Endothelial cell of umbilical vein (primary cell): ENCODE data around the gene MAPK8IP2. TPM values are rescaled to one million over a fixed set of nuclear protein-coding genes. Genes with fewer than 3 reads are reported as not detected.

Experiments
- BruUV-seq: library from RNA; stranded (reverse); fragments of 400-500 nt; replicated peaks from 2 replicates; lab custom pipeline; 2021; lab: Mats Ljungman, UMichigan
- CTCF ChIA-PET: fragments of 300-600, 350-600 bp; sonication (Branson Sonifier 250); formaldehyde crosslinking; loops from one replicate; lab custom pipeline; 2021; ENCODE audit warnings: antibody characterized with exemption, inconsistent platforms; lab: Charles Lee
- POLR2A ChIA-PET: fragments of 300-600, 350-600 bp; sonication (Branson Sonifier 250); formaldehyde crosslinking; loops from one replicate; lab custom pipeline; 2021; ENCODE audit warnings: antibody characterized with exemption, inconsistent platforms; lab: Charles Lee
- DNase-seq: peaks from one replicate; pipeline ENCODE4 v3.0.0-alpha.2; 2011; ENCODE audit warnings: low read depth, low spot score
- FAIRE-seq: peaks from 2 replicates; lab custom pipeline; 2011; peaks lifted over from hg19 to GRCh38; lab: Jason Lieb, UNC
- H2AFZ ChIP-seq: 2 replicates; pipeline ENCODE4 v1.6.0; 2012; ENCODE audit warnings: low read depth, low read length, control low read depth, inconsistent platforms
- H3K27ac ChIP-seq: 2 replicates; pipeline ENCODE4 v1.5.1; 2011; ENCODE audit warnings: low read depth, mild to moderate bottlenecking, control low read depth, low read length, moderate library complexity; ENCODE audit not compliant: insufficient read depth
- H3K27me3 ChIP-seq, 2 experiments: 2 replicates each; pipeline versions ENCODE4 v1.6.0 to v1.6.1; 2011; ENCODE audit warnings: low read length in 2 of 2, mixed read lengths in 1 of 2; ENCODE audit not compliant: control insufficient read depth in 2 of 2, insufficient read depth in 2 of 2
- H3K36me3 ChIP-seq, 2 experiments: 2 replicates in 1 of 2; 3 replicates in 1 of 2; pipeline ENCODE4 v1.5.1; 2011; ENCODE audit warnings: low read length in 2 of 2, mild to moderate bottlenecking in 1 of 2, moderate library complexity in 1 of 2; ENCODE audit not compliant: control insufficient read depth in 2 of 2, insufficient read depth in 2 of 2; ENCODE audit errors: extremely low read depth in 1 of 2
- H3K4me1 ChIP-seq: 3 replicates; pipeline ENCODE4 v1.5.1; 2011; ENCODE audit warnings: mild to moderate bottlenecking, low read length; ENCODE audit not compliant: control insufficient read depth, insufficient read depth; ENCODE audit errors: extremely low read depth
- H3K4me2 ChIP-seq: 2 replicates; pipeline ENCODE4 v1.6.1; 2011; ENCODE audit warnings: low read length, control low read depth, mixed read lengths; ENCODE audit not compliant: insufficient read depth
- H3K4me3 ChIP-seq, 3 experiments: fragments of 200-600 bp in 1 of 3; sonication (generic), shearing (Covaris generic) in 1 of 3; replicated peaks in 1 of 3; 2 replicates each; pipeline ENCODE4 v1.5.1; 2011 to 2016; ENCODE audit warnings: control low read depth in 3 of 3, low read length in 3 of 3, mild to moderate bottlenecking in 2 of 3, inconsistent platforms in 1 of 3, low read depth in 1 of 3, moderate library complexity in 1 of 3; ENCODE audit not compliant: insufficient read depth in 1 of 3
- H3K79me2 ChIP-seq: 2 replicates; pipeline ENCODE4 v1.6.0; 2012; ENCODE audit warnings: low read length, inconsistent platforms; ENCODE audit not compliant: control insufficient read depth, insufficient read depth
- H3K9ac ChIP-seq: replicated peaks from 2 replicates; pipeline ENCODE3; 2011; ENCODE audit warnings: low read length, control low read depth; ENCODE audit not compliant: insufficient read depth; ENCODE audit errors: extremely low read depth
- H3K9me1 ChIP-seq: replicated peaks from 3 replicates; pipeline ENCODE4 v1.6.0; 2011; ENCODE audit warnings: mild to moderate bottlenecking, low read length; ENCODE audit not compliant: control insufficient read depth, insufficient read depth; ENCODE audit errors: extremely low read depth
- H3K9me3 ChIP-seq: replicated peaks from 2 replicates; pipeline ENCODE4 v1.5.1; 2012; ENCODE audit warnings: low read length, inconsistent platforms; ENCODE audit not compliant: control insufficient read depth, insufficient read depth
- H4K20me1 ChIP-seq: replicated peaks from 2 replicates; pipeline ENCODE3; 2011; ENCODE audit warnings: mild to moderate bottlenecking, low read length; ENCODE audit not compliant: control insufficient read depth, insufficient read depth; ENCODE audit errors: extremely low read depth
- EZH2 ChIP-seq: IDR thresholded peaks from 2 replicates; pipeline ENCODE4 v1.6.1; 2012; ENCODE audit warnings: borderline replicate concordance, low read depth, mild to moderate bottlenecking, moderate library complexity, low read length, inconsistent platforms; ENCODE audit not compliant: severe bottlenecking
- FOS ChIP-seq: IDR thresholded peaks from 2 replicates; pipeline ENCODE4 v1.6.1; 2011; ENCODE audit warnings: mild to moderate bottlenecking, low read length, moderate library complexity, borderline replicate concordance; ENCODE audit not compliant: insufficient read depth
- GATA2 ChIP-seq: IDR thresholded peaks from 2 replicates; pipeline ENCODE4 v1.7.0; 2011; ENCODE audit warnings: low read depth, mild to moderate bottlenecking, moderate library complexity, mixed read lengths, low read length; ENCODE audit not compliant: insufficient read length, insufficient read depth
- POLR2AphosphoS5 ChIP-seq: IDR thresholded peaks from 2 replicates; pipeline ENCODE4 v1.6.1; 2012; ENCODE audit warnings: low read depth, mild to moderate bottlenecking, control low read depth, low read length, moderate library complexity; ENCODE audit not compliant: insufficient read depth
- dilution Hi-C: fragments of 300-500 bp; cut with MboI; formaldehyde crosslinking; loops from one replicate; pipeline ENCODE4 v1.15.0; 2019; ENCODE audit warnings: low sequenced_read_pairs; ENCODE audit not compliant: extremely low pct_ligation_motif_present
- intact Hi-C: fragments of 100-400 bp; cut with micrococcal nuclease; formaldehyde crosslinking; loops from one replicate; pipeline ENCODE4 v1.10.0; 2022
- polyA plus RNA-seq, 4 experiments: library from polyadenylated mRNA; depleted of rRNA in 3 of 4; stranded (reverse) in 3 of 4; unstranded in 1 of 4; fragments of >200 nt; gene quantifications; 2 replicates each; pipeline versions ENCODE4 v1.2.1 to v1.2.3, GENCODE V29; 2011 to 2012; ENCODE audit warnings: missing spikeins in 1 of 4
- total RNA-seq: library from RNA; stranded (reverse); gene quantifications from 2 replicates; pipeline ENCODE4 v1.2.3, GENCODE V29; 2021
- TF ChIP-seq, protein P1 (sequence below): IDR thresholded peaks from 2 replicates; pipeline ENCODE4 v1.6.1; 2011; ENCODE audit not compliant: insufficient read depth, insufficient read length
- TF ChIP-seq, protein P2 (sequence below), 2 donors: IDR thresholded peaks; 1 replicate in 1 of 2; 2 replicates in 1 of 2; pipeline ENCODE4 v1.5.1; 2011; ENCODE audit warnings: low read length in 2 of 2, mild to moderate bottlenecking in 2 of 2, moderate library complexity in 2 of 2, control low read depth in 1 of 2, inconsistent platforms in 1 of 2, low read depth in 1 of 2; ENCODE audit not compliant: insufficient read depth in 1 of 2; ENCODE audit errors: extremely low read depth in 1 of 2

Gene MAPK8IP2
- total and polyA plus RNA-seq, 2 donors (not counting 3 experiments of a cell fraction or from before 2014, with no cell fraction given) = 0.21 to 0.31 TPM

DNA sequence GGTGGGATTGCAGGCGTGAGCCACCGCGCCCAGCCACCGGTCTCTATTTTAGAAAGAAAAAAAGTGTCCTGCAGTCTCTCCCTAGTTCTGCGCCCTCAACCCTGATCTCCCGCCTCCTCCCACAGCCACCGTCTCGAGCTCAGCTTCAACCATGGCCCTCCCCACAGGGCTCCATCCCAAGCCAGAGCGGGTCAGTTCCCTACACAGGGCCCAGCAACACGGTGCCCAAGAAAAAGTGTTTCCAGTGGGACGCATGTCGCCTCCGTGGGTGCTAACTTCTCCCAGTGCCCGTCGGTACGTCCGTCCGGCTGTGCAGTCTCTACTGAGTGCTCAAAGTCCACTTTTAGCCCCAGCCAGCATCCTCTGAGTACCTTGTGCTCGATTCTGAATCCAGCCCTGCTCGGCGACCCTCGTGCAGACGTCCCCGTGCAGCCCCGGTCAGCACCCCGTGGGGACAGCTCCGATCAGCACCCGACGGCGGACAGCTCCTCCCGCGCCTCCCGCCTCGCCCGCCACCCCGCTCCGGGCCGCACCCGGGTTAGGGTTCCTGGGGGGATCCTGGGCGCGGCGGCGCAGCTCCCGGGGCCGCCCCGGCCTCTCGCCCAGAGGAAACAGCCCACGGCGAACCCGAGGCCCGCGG lies 657 bp upstream of the MAPK8IP2 start:
- Histone ChIP-seq H3K9me1 (no peaks in the 10 kb centered on the region), H3K79me2 (no peaks in the 10 kb centered on the region), H3K4me3 (no peak overlapping the region), H3K9ac (no peak overlapping the region), H3K27ac (no peak overlapping the region), H3K27me3 (peaks cover 35 to 36% of the 10 kb centered on the region in 2 experiments), H3K4me1 (no peaks in the 10 kb centered on the region), H2AFZ (no peak overlapping the region), H3K4me2 (no peak overlapping the region), H3K36me3 (no peaks in the 10 kb centered on the region), H4K20me1 (no peaks in the 10 kb centered on the region), H3K9me3 (no peaks in the 10 kb centered on the region)
- DNase-seq = peak; percentile 26
- TF ChIP-seq FOS (no peak), EZH2 (peak; percentile 9)
- TF ChIP-seq, protein P1, sequence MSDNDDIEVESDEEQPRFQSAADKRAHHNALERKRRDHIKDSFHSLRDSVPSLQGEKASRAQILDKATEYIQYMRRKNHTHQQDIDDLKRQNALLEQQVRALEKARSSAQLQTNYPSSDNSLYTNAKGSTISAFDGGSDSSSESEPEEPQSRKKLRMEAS = peak; percentile 29
- FAIRE-seq = no peak
- no TSS peak for BruUV-seq
- intact Hi-C loops (no loop called here), dilution Hi-C loops (no loop called here)
- ChIA-PET POLR2A (no interaction called here), CTCF (interaction anchor here (0.6 to 1.0 kb wide), 3 partner anchors 21 to 74 kb away, joined by 3 to 5 read pairs (median 4); partner anchors contain the start of gene SYCE3)

DNA sequence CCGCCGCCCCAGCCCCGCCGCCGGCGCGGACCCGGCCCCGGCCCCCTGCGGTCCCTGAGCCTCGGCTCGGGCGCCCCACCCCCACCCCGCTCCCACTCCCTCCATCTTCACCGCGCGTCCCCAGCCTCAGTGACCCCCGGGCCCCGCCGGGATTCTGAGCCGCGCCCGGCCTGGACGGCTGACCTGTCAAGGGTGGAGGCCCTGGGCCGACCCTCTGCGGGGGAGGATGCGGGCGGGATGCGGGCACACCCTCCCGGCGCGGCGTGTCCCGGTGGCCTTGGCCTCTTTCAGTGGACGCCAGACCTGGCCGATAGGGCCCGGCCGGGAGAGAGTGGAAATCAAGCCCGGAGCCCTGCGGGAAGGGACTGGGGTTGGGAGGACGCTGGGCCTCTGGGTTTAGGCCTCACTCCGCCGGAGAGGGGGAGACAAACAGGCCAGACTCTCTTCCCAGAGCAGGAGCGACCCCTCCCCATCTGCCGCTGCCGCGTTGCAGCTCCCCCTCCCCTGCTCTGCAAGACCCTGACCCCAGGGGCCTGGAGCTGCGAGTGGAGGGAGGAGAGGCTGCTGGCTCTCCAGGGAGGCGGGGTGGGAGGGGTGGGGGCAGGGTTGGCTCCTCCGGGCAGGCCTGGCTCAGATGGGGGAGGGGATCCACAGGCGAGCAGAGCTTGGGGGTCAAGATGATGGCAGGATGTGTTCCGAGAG lies 525 bp downstream of the MAPK8IP2 start:
- Histone ChIP-seq H3K9ac (no peak overlapping the region), H4K20me1 (no peaks in the 10 kb centered on the region), H3K27ac (no peak overlapping the region), H3K9me1 (no peaks in the 10 kb centered on the region), H3K4me2 (no peak overlapping the region), H3K27me3 (peaks cover 36 to 37% of the 10 kb centered on the region in 2 experiments), H3K79me2 (no peaks in the 10 kb centered on the region), H3K9me3 (no peaks in the 10 kb centered on the region), H3K36me3 (no peaks in the 10 kb centered on the region), H3K4me3 (no peak overlapping the region), H2AFZ (no peak overlapping the region), H3K4me1 (no peaks in the 10 kb centered on the region)
- FAIRE-seq (no peak), DNase-seq (no peak)
- dilution Hi-C loops (no loop called here), intact Hi-C loops (no loop called here)
- ChIA-PET POLR2A (interaction anchor here (0.5 kb wide), 1 partner anchor 8 kb away, joined by 4 read pairs; no protein-coding TSS in a partner anchor), CTCF (interaction anchor here (0.8 kb wide), 1 partner anchor 19 kb away, joined by 3 read pairs; no protein-coding TSS in a partner anchor)
- no TSS peak for BruUV-seq
- TF ChIP-seq, protein P2, sequence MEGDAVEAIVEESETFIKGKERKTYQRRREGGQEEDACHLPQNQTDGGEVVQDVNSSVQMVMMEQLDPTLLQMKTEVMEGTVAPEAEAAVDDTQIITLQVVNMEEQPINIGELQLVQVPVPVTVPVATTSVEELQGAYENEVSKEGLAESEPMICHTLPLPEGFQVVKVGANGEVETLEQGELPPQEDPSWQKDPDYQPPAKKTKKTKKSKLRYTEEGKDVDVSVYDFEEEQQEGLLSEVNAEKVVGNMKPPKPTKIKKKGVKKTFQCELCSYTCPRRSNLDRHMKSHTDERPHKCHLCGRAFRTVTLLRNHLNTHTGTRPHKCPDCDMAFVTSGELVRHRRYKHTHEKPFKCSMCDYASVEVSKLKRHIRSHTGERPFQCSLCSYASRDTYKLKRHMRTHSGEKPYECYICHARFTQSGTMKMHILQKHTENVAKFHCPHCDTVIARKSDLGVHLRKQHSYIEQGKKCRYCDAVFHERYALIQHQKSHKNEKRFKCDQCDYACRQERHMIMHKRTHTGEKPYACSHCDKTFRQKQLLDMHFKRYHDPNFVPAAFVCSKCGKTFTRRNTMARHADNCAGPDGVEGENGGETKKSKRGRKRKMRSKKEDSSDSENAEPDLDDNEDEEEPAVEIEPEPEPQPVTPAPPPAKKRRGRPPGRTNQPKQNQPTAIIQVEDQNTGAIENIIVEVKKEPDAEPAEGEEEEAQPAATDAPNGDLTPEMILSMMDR (IDR thresholded peaks at IDR 0.05; ENCODE audit: extremely low read depth in 1 of 2, insufficient read depth in 1 of 2, low read depth in 1 of 2, low read length in 2 of 2) = no peak
- TF ChIP-seq EZH2 (peak; percentile 74), GATA2 (no peak), POLR2AphosphoS5 (no peak), FOS (no peak)
